ENCODE measurements around the gene GSDME.

DNA sequence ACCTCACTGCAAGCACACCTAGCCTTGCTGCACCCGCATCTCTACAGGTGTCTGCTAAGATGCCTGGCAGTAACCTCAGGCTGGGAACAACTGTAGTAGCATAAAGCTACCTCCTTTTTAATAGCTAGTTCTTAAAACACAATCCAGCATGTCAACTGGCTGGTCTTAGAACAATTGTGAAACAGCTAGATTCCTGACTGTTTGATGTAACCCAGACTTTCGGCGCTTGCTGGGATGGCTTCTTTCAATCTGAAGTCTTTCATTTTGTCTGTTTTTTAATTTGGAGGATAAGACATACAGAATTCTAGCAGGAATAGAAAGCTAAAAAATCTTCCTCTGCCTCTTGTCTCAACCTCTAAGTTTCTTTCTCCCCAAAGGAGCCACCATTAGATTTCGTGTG is 59.8 kb downstream of the GSDME start:
- TF ChIP-seq, protein P1, sequence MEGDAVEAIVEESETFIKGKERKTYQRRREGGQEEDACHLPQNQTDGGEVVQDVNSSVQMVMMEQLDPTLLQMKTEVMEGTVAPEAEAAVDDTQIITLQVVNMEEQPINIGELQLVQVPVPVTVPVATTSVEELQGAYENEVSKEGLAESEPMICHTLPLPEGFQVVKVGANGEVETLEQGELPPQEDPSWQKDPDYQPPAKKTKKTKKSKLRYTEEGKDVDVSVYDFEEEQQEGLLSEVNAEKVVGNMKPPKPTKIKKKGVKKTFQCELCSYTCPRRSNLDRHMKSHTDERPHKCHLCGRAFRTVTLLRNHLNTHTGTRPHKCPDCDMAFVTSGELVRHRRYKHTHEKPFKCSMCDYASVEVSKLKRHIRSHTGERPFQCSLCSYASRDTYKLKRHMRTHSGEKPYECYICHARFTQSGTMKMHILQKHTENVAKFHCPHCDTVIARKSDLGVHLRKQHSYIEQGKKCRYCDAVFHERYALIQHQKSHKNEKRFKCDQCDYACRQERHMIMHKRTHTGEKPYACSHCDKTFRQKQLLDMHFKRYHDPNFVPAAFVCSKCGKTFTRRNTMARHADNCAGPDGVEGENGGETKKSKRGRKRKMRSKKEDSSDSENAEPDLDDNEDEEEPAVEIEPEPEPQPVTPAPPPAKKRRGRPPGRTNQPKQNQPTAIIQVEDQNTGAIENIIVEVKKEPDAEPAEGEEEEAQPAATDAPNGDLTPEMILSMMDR (IDR thresholded peaks at IDR 0.05), result no peak
- TF ChIP-seq ZFX (IDR thresholded peaks at IDR 0.05; ENCODE audit: borderline replicate concordance), result no peak
